ENCODE data around the gene DNAAF5. TPM values are rescaled to one million over a fixed set of nuclear protein-coding genes. Genes with fewer than 3 reads are reported as not detected.

The DNAAF5 gene
- total RNA-seq, 1 donor from 2014 or later, result 30.7 TPM

GRCh38 chr7:835485-836401 is 109.2 kb downstream of the DNAAF5 start:
- Mint-ChIP-seq H3K36me3 (ENCODE audit: low read depth, unreplicated experiment) (peaks cover 35% of the 10 kb centered on the region), H3K27me3 (ENCODE audit: unreplicated experiment) (peaks cover 22% of the 10 kb centered on the region), H3K4me3 (ENCODE audit: unreplicated experiment) (no peak overlapping the region), H3K27ac (ENCODE audit: unreplicated experiment) (peak overlapping the region; percentile 24), H3K4me1 (ENCODE audit: unreplicated experiment) (peaks cover 22% of the 10 kb centered on the region), H3K9me3 (ENCODE audit: unreplicated experiment) (no peaks in the 10 kb centered on the region)
- no peak for TF ChIP-seq CTCF (IDR thresholded peaks at IDR 0.05; ENCODE audit: unreplicated experiment)
- DNase-seq (ENCODE audit: low spot score), result no peak

Other genes starting within 250 kb of the DNAAF5 start
- gene PDGFA, start 206.9 kb upstream of the DNAAF5 start, total RNA-seq (ENCODE audit: unreplicated experiment), result 0.85 TPM
- gene PRKAR1B, start 582 bp downstream of the DNAAF5 start, total RNA-seq (ENCODE audit: unreplicated experiment), result 21.7 TPM
- gene SUN1, start 105.8 kb downstream of the DNAAF5 start, total RNA-seq (ENCODE audit: unreplicated experiment), result 150 TPM
- gene GET4, start 149.9 kb downstream of the DNAAF5 start, total RNA-seq (ENCODE audit: unreplicated experiment), result 61.3 TPM
- gene ADAP1, start 228.0 kb downstream of the DNAAF5 start, total RNA-seq (ENCODE audit: unreplicated experiment), result 1.7 TPM
- gene COX19, start 248.8 kb downstream of the DNAAF5 start, total RNA-seq (ENCODE audit: unreplicated experiment), result 10.2 TPM

Data from endothelial cell (in vitro differentiated cells).